HG02981 (cell line): ENCODE results near the gene HERC4.
"Not testable (repeated sequence)": the region's sequence is repeated elsewhere in the genome, so short reads cannot be mapped to it uniquely, and the experiment has no call there.

Source experiments
- ATAC-seq: cut with Tn5 transposase; IDR thresholded peaks from one replicate; pipeline ENCODE4 v1.9.1; 2021; ENCODE audit warnings: mild to moderate bottlenecking, moderate library complexity; ENCODE audit not compliant: unreplicated experiment

The HERC4 gene

GRCh38 chr10:67884313-67884841 is 190.7 kb downstream of the HERC4 start, which contains the start of gene SIRT1:
TSS of gene SIRT1 (plus strand) at chr10:67884656. CDS start at chr10:67884722, 66 bp downstream.
- peak; percentile 84 for ATAC-seq

- no peak for ATAC-seq
These were observed 191.3 kb downstream of the HERC4 start for GRCh38 chr10:67883710-67884312.

GRCh38 chr10:67878133-67878532 is 196.9 kb downstream of the HERC4 start:
- ATAC-seq = no peak

GRCh38 chr10:67877421-67877820 is 197.7 kb downstream of the HERC4 start:
- ATAC-seq = not testable (repeated sequence)

GRCh38 chr10:67875340-67876238 is 199.5 kb downstream of the HERC4 start:
- ATAC-seq = no peak
